Hippocampal formation (tissue), 2 donors: ENCODE data around the gene PDZD7.
A peak's percentile ranks its signal among the peaks of the same experiment; 100 is the strongest.

Experiments
- DNase-seq, 2 donors: peaks; one replicate each; lab custom pipeline; 2025; lab: John Stamatoyannopoulos, UW

PDZD7 gene

GRCh38 chr10:101061624-101062231 lies 30.8 kb upstream of the PDZD7 start, which contains the start of gene KAZALD1:
Gene KAZALD1 (plus strand): TSS chr10:101061989. CDS start chr10:101062593, 604 bp downstream.
- DNase-seq = no peak

DNA sequence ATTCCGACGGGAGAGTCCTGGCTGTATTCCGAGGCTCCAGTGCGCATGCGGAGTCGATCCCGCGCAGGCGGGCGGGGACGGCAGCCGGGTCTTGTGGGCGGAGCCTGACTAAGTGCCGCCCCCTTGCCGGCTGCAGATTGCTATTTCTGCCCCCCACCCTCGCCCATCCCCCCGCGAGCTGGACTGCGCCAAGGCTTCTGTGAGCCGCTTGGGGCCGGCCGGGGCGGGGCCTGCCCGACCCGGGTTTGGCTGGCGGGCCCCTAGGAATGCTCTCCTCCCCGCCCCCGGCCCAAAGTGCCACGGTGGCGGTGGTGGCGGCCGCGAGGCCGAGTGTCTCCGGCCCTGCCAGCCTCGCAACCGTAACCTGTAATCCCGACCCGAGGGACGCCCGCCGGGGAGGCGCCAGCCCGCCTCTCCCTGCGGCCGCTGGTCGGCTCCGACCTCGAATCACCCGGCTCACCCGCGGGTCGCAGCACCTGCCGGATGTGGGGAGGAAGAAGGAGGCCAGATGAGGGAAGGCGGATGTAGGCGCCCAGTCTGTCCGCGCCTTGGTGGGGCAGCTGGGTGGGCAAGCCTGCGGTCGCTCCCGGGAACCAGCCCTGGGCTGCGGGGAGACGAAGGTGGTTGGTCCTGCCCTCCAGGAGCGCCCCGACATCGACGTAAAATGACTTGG lies 30.2 kb upstream of the PDZD7 start:
- peak; percentile 83 to 86 for DNase-seq

DNA sequence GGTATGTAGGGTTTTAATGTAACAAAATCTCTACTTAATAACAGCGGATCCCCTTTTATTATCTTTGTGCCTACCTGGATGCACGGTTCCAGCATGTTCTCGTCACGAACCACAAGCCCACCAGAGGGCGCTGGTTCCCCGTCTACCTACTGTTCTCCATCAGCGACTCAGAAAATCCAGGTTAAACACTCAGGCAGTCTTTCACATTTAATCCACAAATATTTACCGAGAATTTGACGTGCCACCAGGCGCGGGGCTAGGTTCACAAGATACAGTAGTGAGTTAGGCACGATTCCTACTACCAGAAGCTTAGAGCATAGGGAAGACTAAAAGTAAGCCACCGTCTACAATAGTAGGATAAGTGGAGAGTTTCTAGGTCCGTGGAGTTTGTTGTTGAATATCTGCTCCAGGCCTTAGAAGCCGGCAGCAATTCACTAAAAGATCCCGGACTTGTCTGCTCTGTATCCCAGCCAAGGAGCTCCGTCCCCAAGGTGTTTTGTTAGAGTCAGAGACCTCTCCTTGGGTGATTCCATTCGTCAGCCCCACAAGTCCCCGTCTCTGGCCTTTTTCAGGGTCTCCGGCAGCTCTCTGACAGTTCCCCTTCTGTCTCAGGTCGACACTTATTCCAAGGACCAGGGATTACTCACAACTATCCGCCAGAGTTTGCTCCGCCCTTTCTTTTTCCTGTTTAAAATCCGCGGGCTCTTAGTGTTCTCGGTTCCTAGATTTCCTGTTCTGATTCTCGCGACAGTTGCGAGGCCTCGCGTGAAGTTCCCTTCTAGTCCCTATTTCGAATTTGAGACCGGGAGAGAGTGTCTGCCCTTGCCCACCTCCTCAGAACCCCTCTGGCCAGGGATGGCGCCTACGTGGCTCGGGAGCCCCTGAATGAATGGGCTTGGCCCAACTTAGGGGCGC lies 29.4 kb upstream of the PDZD7 start:
- peak; percentile 48 to 83 for DNase-seq

- no peak for DNase-seq
These were observed 25.6 kb upstream of the PDZD7 start for GRCh38 chr10:101056365-101057151.

GRCh38 chr10:101055411-101055810 lies 24.5 kb upstream of the PDZD7 start:
- no peak for DNase-seq

DNA sequence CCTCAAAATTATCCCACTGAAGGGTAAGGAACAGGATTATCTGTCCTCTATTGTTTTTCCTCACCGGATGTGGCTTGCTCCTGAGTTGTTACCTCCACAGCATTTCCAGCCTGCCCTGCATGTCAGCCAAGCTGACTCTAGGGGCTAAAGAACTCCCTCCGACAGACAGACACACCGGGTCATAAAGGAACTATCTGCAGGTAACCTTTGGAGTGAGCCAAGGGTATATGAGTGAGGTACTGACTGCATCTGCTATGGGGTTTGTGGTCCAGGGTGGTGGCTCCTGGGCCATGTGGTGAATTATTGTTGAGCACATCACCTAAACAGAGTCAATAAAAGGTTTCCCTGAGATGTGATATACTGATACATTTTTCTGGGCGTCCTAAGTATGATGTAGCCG lies 23.9 kb upstream of the PDZD7 start:
- DNase-seq = no peak

DNA sequence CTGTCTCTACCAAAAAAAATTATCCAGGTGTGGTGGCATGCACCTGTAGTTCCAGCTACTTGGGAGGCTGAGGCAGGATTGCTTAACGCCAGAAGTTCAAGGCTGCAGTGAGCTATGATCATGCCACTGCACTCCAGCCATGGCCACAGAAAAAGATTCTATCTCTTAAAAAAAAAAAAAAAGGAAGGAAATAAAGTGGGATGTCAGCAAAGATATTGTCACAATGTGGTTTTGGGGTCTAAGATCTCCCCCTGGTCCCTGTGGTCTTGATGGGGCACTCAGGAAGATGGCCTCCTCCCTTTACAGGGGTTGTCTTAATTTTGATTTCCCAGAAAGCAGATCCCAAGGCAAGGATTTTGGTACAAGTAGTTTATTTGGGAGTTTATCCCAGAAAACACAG lies 23.4 kb upstream of the PDZD7 start:
- no peak for DNase-seq

GRCh38 chr10:101053516-101053915 lies 22.6 kb upstream of the PDZD7 start:
- no peak for DNase-seq

- DNase-seq = peak in 1 of 2 donors; percentile 27
These were observed 21.4 kb upstream of the PDZD7 start for GRCh38 chr10:101052285-101052684.

DNA sequence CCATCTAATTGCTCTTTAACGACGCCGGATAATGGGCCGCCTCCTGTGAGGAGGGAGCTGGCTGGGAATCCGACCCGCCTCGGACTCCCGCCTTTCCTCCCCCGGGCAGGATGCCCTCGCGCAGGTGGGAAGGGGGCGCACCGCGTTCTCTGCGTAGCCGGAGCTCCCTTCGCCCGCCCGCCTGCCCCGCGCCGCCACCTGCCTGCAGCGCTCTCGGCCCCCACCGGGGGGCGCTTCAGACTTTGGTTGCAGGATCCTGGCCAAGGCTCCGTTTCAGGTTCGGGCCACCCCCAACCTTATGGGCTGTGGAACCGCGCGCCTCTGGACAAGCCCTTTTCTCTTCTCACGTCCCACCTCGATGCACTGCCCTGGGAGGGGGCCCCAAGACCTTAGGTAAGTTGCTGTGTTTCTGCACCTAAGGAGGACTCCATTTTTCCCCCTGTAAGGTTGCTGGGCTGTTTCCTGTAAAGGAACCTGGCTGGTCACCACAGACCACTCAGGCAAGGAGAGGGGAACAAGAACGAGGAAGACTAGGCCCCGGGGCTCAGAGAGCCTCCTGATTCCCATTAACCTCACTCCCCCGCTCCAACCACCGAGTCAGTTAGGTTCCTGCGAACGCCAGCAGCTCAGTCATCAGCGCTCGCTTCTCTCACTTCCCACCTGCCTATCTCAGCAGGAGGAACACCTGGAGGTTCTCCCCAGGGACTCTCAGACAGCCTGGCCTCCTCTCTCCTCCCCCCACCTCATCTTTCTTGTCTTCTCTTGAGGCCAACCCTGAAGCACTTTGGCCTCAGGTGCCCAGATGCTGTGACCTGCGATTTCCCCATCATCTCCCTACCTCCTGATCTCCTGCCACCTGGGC lies 19.5 kb upstream of the PDZD7 start:
- no peak for DNase-seq

DNA sequence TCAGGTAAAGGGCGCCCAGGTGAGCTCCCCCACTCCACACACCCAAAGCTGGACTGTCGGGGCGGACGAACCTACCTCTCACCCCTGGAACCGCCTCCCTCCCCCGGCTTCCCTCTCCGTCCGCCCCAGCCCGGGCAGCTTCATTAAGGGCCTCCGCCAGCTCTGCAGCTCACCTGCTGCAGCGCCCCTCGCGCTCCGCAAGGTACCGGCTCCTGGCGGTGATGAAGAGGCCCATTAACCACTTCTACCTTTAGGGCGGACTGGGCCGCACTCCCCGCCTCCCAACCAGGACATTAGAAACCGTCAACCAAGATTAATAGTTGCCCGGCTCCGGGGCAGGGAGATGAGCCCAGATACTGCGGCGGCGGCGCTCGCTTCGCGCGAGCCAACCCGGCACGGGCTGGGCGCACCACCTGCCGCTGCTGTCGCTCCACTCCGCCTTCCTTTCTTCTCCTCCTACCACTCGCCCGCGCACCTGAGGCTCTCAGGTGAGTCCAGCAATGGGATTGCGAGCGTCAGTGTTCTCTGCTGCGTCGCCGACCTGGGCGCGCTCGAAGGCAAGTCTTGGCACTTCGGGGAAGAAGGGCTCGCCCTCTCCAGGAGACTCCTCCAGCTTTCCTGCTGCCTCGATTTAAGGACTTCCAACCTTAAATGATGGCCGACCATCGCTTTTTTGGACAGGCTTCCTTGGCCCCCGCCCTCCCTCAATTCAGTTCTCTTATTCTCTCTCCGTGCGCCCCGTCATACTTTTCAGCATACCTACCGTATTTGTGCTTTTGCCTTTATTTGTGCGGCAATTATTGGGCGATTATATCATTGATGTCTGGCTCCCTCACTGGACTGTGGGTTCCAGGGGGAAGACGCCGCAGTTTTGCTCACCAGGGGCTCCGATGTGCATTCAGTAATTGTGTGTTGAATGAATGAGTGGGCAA lies 17.3 kb upstream of the PDZD7 start:
- no peak for DNase-seq

- DNase-seq = no peak
These were observed 16.3 kb upstream of the PDZD7 start for GRCh38 chr10:101047268-101047667.

GRCh38 chr10:101046332-101047238 lies 15.7 kb upstream of the PDZD7 start:
- DNase-seq = no peak

- no peak for DNase-seq
These were observed 13.2 kb upstream of the PDZD7 start for GRCh38 chr10:101044117-101044516.

GRCh38 chr10:101043363-101043707 lies 12.4 kb upstream of the PDZD7 start:
- no peak for DNase-seq

GRCh38 chr10:101042667-101043362 lies 11.9 kb upstream of the PDZD7 start:
- peak; percentile 73 to 80 for DNase-seq

- no peak for DNase-seq
These were observed 11.2 kb upstream of the PDZD7 start for GRCh38 chr10:101042118-101042517.

DNA sequence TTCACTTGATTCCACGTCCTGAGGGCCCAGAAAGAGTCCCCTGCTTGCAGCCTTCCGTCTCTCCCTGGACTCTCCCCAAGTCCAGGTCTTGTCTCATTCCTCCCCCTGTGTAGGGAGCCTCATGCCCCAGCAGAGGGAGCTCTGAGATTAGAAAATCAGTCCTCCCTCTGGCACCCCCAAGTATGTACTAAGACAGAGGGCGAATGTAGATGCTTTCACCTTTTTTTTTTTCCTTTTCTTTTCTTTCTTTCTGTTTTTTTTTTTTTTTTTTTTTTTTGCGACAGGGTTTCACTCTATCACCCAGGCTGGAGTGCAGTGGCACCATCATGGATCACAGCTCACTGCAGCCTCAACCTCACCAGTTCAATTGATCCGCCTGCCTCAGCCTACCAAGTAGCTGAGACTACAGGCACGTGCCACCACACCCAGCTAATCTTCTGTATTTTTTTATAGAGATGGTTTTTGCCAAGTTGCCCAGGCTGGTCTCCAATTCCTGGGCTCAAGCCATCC lies 10.4 kb upstream of the PDZD7 start:
- DNase-seq = peak; percentile 72 to 87
